ENCODE measurements around the gene LSM10. TPM values are rescaled to one million over a fixed set of nuclear protein-coding genes. Genes with fewer than 3 reads are reported as not detected.

Gene LSM10
- total and polyA plus RNA-seq, 8 donors, result 5.1 to 261 (median 55.6) TPM

GRCh38 chr1:36352910-36353878 is 44.5 kb downstream of the LSM10 start:
- DNase-seq, result no peak
- TF ChIP-seq EP300 (IDR thresholded peaks at IDR 0.05) (no peak), CTCF (IDR thresholded peaks at IDR 0.05) (no peak), POLR2A (IDR thresholded peaks at IDR 0.05) (no peak), POLR2AphosphoS5 (IDR thresholded peaks at IDR 0.05) (no peak)
- H3K27me3 ChIP-seq, result no peaks in the 10 kb centered on the region
- peak overlapping the region in 4 of 5 donors; percentile 8 to 82 (median 72) for H3K27ac ChIP-seq
- WGBS, 5 donors, result 79 to 83% (median 80%) methylated on average over 15 of the region's 15 CpGs
- intact Hi-C loops (cut with DNase I; ENCODE audit: low total_unique reads), result no loop called here
- no peaks in the 10 kb centered on the region for H3K9me3 ChIP-seq
- H3K36me3 ChIP-seq, result peaks cover 52 to 97% (median 85%) of the 10 kb centered on the region in 4 donors
- H3K4me1 ChIP-seq, result peaks cover 33 to 55% (median 43%) of the 10 kb centered on the region in 4 donors
- no peak overlapping the region for H3K4me3 ChIP-seq

- Histone ChIP-seq H3K4me3 (no peak overlapping the region), H3K27me3 (no peaks in the 10 kb centered on the region), H3K9me3 (no peaks in the 10 kb centered on the region), H3K4me1 (peaks cover 33 to 55% (median 43%) of the 10 kb centered on the region in 4 donors), H3K27ac (peak overlapping the region in 4 of 5 donors; percentile 65 to 82 (median 72)), H3K36me3 (peaks cover 53 to 97% (median 85%) of the 10 kb centered on the region in 4 donors)
- no peak for DNase-seq
- TF ChIP-seq POLR2AphosphoS5 (IDR thresholded peaks at IDR 0.05) (no peak), CTCF (IDR thresholded peaks at IDR 0.05) (no peak), EP300 (IDR thresholded peaks at IDR 0.05) (no peak), POLR2A (IDR thresholded peaks at IDR 0.05) (no peak)
- WGBS, 5 donors, result 79 to 86% (median 82%) methylated on average over 13 of the region's 13 CpGs
- intact Hi-C loops (cut with DNase I; ENCODE audit: low total_unique reads), result no loop called here
Measured at GRCh38 chr1:36352125-36352909, 45.4 kb downstream of the LSM10 start.

GRCh38 chr1:36351227-36351977 is 46.3 kb downstream of the LSM10 start:
- peaks cover 62 to 97% (median 86%) of the 10 kb centered on the region in 4 donors for H3K36me3 ChIP-seq
- no peak for TF ChIP-seq CTCF (IDR thresholded peaks at IDR 0.05)
- intact Hi-C loops (cut with DNase I; ENCODE audit: low total_unique reads), result no loop called here

More at GRCh38 chr1:36351227-36351977, 46.3 kb downstream of the LSM10 start:
- no peaks in the 10 kb centered on the region for H3K27me3 ChIP-seq
- WGBS, 5 donors, result 67 to 75% (median 71%) methylated on average over 9 to 14 of the region's 14 CpGs
- peaks cover 33 to 55% (median 43%) of the 10 kb centered on the region in 4 donors for H3K4me1 ChIP-seq
- H3K9me3 ChIP-seq, result no peaks in the 10 kb centered on the region
- H3K27ac ChIP-seq, result peak overlapping the region in 4 of 5 donors; percentile 65 to 82 (median 72)
- no peak overlapping the region for H3K4me3 ChIP-seq
- peak in 1 of 2 donors; percentile 63 for DNase-seq

Measured in stomach (tissue), 9 donors.